ENCODE results near the gene C5orf63.
"Not testable (repeated sequence)": the region's sequence is repeated elsewhere in the genome, so short reads cannot be mapped to it uniquely, and the experiment has no call there.

Gene C5orf63

DNA sequence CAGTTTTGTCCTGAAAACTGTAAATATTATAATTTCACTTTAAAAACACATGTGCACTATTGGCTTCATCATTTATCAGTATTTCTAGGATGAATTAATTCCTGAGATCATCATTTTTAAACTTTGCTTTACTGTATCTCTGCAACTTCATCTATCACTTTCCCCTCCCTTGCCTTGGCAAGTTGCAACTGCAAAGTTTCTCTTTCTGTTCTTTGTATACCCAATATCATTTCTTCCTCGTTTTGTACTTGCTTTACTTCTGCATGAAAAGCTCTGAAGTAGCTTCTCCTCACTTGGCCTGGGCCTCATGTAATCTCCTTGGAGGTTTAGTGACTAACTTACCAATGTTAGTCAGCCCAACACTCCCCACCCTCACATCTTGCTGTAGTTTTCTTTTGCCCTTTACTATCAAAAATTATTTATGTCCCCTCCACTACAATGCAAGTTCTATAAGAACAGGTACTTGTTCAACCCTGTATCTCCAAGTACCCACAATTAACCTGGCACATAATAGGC lies 12.8 kb downstream of the C5orf63 start:
- no peak overlapping the region for H3K4me3 ChIP-seq (ENCODE audit: low read length, poor library complexity, severe bottlenecking)
- H3F3A ChIP-seq (ENCODE audit: low read depth): no peaks in the 10 kb centered on the region
- no peak overlapping the region for H3K9ac ChIP-seq (ENCODE audit: low read depth, low read length, poor library complexity, severe bottlenecking)
- H3K79me2 ChIP-seq (ENCODE audit: insufficient read depth, low read length): no peaks in the 10 kb centered on the region
- H3K36me3 ChIP-seq (ENCODE audit: insufficient read depth, low read length): no peaks in the 10 kb centered on the region
- H4K20me1 ChIP-seq (ENCODE audit: insufficient read depth, low read length, poor library complexity, severe bottlenecking): no peaks in the 10 kb centered on the region
- H3K9me3 ChIP-seq (ENCODE audit: insufficient read depth, low read depth, low read length): no peaks in the 10 kb centered on the region
- no peaks in the 10 kb centered on the region for H3K27me3 ChIP-seq (ENCODE audit: insufficient read depth, low read length, poor library complexity, severe bottlenecking)
- H3K4me1 ChIP-seq (ENCODE audit: insufficient read depth, low read length, poor library complexity, severe bottlenecking): no peaks in the 10 kb centered on the region
- no peak overlapping the region for H3K4me2 ChIP-seq (ENCODE audit: low read depth, low read length, poor library complexity, severe bottlenecking)
- TF ChIP-seq, protein P1, sequence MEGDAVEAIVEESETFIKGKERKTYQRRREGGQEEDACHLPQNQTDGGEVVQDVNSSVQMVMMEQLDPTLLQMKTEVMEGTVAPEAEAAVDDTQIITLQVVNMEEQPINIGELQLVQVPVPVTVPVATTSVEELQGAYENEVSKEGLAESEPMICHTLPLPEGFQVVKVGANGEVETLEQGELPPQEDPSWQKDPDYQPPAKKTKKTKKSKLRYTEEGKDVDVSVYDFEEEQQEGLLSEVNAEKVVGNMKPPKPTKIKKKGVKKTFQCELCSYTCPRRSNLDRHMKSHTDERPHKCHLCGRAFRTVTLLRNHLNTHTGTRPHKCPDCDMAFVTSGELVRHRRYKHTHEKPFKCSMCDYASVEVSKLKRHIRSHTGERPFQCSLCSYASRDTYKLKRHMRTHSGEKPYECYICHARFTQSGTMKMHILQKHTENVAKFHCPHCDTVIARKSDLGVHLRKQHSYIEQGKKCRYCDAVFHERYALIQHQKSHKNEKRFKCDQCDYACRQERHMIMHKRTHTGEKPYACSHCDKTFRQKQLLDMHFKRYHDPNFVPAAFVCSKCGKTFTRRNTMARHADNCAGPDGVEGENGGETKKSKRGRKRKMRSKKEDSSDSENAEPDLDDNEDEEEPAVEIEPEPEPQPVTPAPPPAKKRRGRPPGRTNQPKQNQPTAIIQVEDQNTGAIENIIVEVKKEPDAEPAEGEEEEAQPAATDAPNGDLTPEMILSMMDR (conservative IDR thresholded peaks at IDR 0.05; ENCODE audit: low read length): no peak
- no peak for TF ChIP-seq EZH2phosphoT487 (IDR thresholded peaks at IDR 0.05; ENCODE audit: borderline replicate concordance)
- H2AFZ ChIP-seq (ENCODE audit: low read length): 0 out of 2 replicates have a peak overlapping the region, but pooled peaks have one; percentile 1
- H3K9me2 ChIP-seq (replicated peaks; ENCODE audit: low read depth, low read length): no peaks in the 10 kb centered on the region

DNA sequence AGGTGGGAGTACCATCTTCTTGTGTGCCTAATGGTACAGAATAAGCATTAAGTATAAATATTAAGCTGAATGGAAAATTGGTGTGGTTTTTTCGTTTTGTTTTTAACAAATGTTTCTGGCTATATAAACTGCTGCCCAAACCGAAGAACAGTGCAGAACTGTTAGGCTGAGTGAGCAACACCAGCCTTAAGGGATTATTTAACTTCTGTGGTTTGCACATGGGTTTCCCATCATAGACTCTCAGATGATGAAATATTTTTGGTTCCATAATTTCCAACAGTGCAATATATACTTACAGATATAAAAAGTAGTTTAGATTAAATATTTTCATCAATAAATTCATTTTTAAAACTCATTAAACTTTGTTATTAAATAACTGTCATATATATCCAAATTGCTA lies 16.4 kb downstream of the C5orf63 start:
- no peaks in the 10 kb centered on the region for H3K9me3 ChIP-seq (ENCODE audit: insufficient read depth, low read depth, low read length)
- no peaks in the 10 kb centered on the region for H3K9me2 ChIP-seq (replicated peaks; ENCODE audit: low read depth, low read length)
- H3K27me3 ChIP-seq (ENCODE audit: insufficient read depth, low read length, poor library complexity, severe bottlenecking): no peaks in the 10 kb centered on the region
- H2AFZ ChIP-seq (ENCODE audit: low read length): no peak overlapping the region
- H3K4me2 ChIP-seq (ENCODE audit: low read depth, low read length, poor library complexity, severe bottlenecking): no peak overlapping the region
- H3K4me3 ChIP-seq (ENCODE audit: low read length, poor library complexity, severe bottlenecking): no peak overlapping the region
- no peaks in the 10 kb centered on the region for H3K36me3 ChIP-seq (ENCODE audit: insufficient read depth, low read length)
- no peaks in the 10 kb centered on the region for H3K79me2 ChIP-seq (ENCODE audit: insufficient read depth, low read length)
- no peaks in the 10 kb centered on the region for H3F3A ChIP-seq (ENCODE audit: low read depth)
- peaks cover 3% of the 10 kb centered on the region for H3K4me1 ChIP-seq (ENCODE audit: insufficient read depth, low read length, poor library complexity, severe bottlenecking)
- TF ChIP-seq, protein P1 (conservative IDR thresholded peaks at IDR 0.05; ENCODE audit: low read length): no peak
- no peaks in the 10 kb centered on the region for H4K20me1 ChIP-seq (ENCODE audit: insufficient read depth, low read length, poor library complexity, severe bottlenecking)
- H3K9ac ChIP-seq (ENCODE audit: low read depth, low read length, poor library complexity, severe bottlenecking): no peak overlapping the region

DNA sequence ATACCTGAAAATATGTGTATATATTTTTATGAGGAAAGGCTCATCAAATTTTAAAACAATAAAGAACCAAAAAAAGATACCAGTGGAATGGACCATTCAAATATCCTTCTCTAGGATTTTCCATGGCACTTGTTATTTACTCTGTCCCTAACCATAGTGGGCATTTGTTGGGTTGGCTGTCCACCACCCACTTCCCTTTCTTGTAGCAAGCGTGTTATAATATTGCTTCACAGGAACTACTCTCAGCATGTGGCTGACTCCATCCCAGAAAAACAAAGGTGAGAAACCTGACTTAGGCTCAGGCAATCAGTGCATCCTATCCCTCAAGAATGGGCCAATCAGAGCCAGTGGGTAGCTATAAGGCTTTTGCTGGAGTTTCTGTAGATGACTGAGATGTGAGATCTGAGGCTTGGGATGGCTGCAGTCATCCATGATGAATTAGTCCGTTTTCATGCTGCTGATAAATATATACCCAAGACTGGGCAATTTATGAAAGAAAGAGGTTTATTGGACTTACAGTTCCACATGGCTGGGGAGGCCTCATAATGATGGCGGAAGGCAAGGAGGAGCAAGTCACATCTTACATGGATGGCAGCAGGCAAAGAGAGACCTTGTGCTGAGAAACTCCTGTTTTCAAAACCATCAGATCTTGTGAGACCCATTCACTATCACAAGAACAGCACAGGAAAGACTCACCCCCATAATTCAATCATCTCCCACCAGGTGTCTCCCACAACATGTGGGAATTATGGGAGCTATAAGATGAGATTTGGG lies 17.2 kb downstream of the C5orf63 start:
- Histone ChIP-seq H3K4me2 (ENCODE audit: low read depth, low read length, poor library complexity, severe bottlenecking) (no peak overlapping the region), H3K4me3 (ENCODE audit: low read length, poor library complexity, severe bottlenecking) (no peak overlapping the region), H3K4me1 (ENCODE audit: insufficient read depth, low read length, poor library complexity, severe bottlenecking) (peaks cover 3% of the 10 kb centered on the region), H3K79me2 (ENCODE audit: insufficient read depth, low read length) (no peaks in the 10 kb centered on the region), H4K20me1 (ENCODE audit: insufficient read depth, low read length, poor library complexity, severe bottlenecking) (no peaks in the 10 kb centered on the region), H3K27me3 (ENCODE audit: insufficient read depth, low read length, poor library complexity, severe bottlenecking) (no peaks in the 10 kb centered on the region), H3K9ac (ENCODE audit: low read depth, low read length, poor library complexity, severe bottlenecking) (no peak overlapping the region), H3K9me2 (replicated peaks; ENCODE audit: low read depth, low read length) (no peaks in the 10 kb centered on the region), H3K9me3 (ENCODE audit: insufficient read depth, low read depth, low read length) (no peaks in the 10 kb centered on the region), H3K36me3 (ENCODE audit: insufficient read depth, low read length) (no peaks in the 10 kb centered on the region), H2AFZ (ENCODE audit: low read length) (no peak overlapping the region), H3F3A (ENCODE audit: low read depth) (no peaks in the 10 kb centered on the region)
- TF ChIP-seq, protein P1 (conservative IDR thresholded peaks at IDR 0.05; ENCODE audit: low read length): no peak
- no peak for TF ChIP-seq EZH2phosphoT487 (IDR thresholded peaks at IDR 0.05; ENCODE audit: borderline replicate concordance)

DNA sequence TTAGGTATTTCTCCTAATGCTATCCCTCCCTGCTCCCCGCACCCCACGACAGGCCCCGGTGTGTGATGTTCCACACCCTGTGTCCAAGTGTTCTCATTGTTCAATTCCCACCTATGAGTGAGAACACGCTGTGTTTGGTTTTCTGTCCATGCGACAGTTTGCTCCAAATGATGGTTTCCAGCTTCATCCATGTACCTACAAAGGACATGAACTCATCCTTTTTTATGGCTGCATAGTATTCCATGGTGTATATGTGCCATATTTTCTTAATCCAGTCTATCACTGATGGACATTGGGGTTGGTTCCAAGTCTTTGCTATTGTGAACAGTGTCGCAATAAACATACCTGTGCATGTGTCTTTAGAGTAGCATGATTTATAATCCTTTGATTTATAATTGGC lies 19.8 kb downstream of the C5orf63 start:
- not testable (repeated sequence) for H3K79me2 ChIP-seq (ENCODE audit: insufficient read depth, low read length); H3F3A ChIP-seq (ENCODE audit: low read depth); H3K4me1 ChIP-seq (ENCODE audit: insufficient read depth, low read length, poor library complexity, severe bottlenecking); H3K4me3 ChIP-seq (ENCODE audit: low read length, poor library complexity, severe bottlenecking); H3K9me2 ChIP-seq (replicated peaks; ENCODE audit: low read depth, low read length); H4K20me1 ChIP-seq (ENCODE audit: insufficient read depth, low read length, poor library complexity, severe bottlenecking); H3K36me3 ChIP-seq (ENCODE audit: insufficient read depth, low read length); H3K27me3 ChIP-seq (ENCODE audit: insufficient read depth, low read length, poor library complexity, severe bottlenecking); H2AFZ ChIP-seq (ENCODE audit: low read length); H3K4me2 ChIP-seq (ENCODE audit: low read depth, low read length, poor library complexity, severe bottlenecking); H3K9ac ChIP-seq (ENCODE audit: low read depth, low read length, poor library complexity, severe bottlenecking); H3K9me3 ChIP-seq (ENCODE audit: insufficient read depth, low read depth, low read length)

Data from Loucy (cell line).